Kidney capillary endothelial cell (primary cell): ENCODE measurements around the gene FAM169A.
"Not testable (repeated sequence)": the region's sequence is repeated elsewhere in the genome, so short reads cannot be mapped to it uniquely, and the experiment has no call there.

ENCODE experiments used
- DNase-seq: peaks from one replicate; pipeline ENCODE4 v3.0.0-alpha.2; 2018; ENCODE audit warnings: low spot score

FAM169A gene

GRCh38 chr5:74869414-74869813 is 3.2 kb upstream of the FAM169A start:
- DNase-seq = not testable (repeated sequence)

GRCh38 chr5:74866596-74867162 is 492 bp upstream of the FAM169A start:
- DNase-seq = no peak

GRCh38 chr5:74865256-74865803 is 857 bp downstream of the FAM169A start:
- no peak for DNase-seq

GRCh38 chr5:74864823-74865222 is 1.4 kb downstream of the FAM169A start:
- no peak for DNase-seq

GRCh38 chr5:74863726-74864125 is 2.5 kb downstream of the FAM169A start:
- DNase-seq = no peak

GRCh38 chr5:74862221-74862620 is 4.0 kb downstream of the FAM169A start:
- no peak for DNase-seq

GRCh38 chr5:74856975-74857374 is 9.2 kb downstream of the FAM169A start:
- not testable (repeated sequence) for DNase-seq

- no peak for DNase-seq
These were observed 12.9 kb downstream of the FAM169A start for GRCh38 chr5:74853256-74853655.

GRCh38 chr5:74851684-74852353 is 14.4 kb downstream of the FAM169A start:
- DNase-seq = no peak

- no peak for DNase-seq
These were observed 15.3 kb downstream of the FAM169A start for GRCh38 chr5:74850789-74851425.

- no peak for DNase-seq
These were observed 16.2 kb downstream of the FAM169A start for GRCh38 chr5:74850030-74850429.

GRCh38 chr5:74848553-74849025 is 17.6 kb downstream of the FAM169A start:
- no peak for DNase-seq

- no peak for DNase-seq
These were observed 27.0 kb downstream of the FAM169A start for GRCh38 chr5:74839229-74839628.

- DNase-seq = no peak
These were observed 27.9 kb downstream of the FAM169A start for GRCh38 chr5:74838262-74838661.

GRCh38 chr5:74837115-74837514 is 29.1 kb downstream of the FAM169A start:
- no peak for DNase-seq

- no peak for DNase-seq
These were observed 32.5 kb downstream of the FAM169A start for GRCh38 chr5:74833537-74834266.

- DNase-seq = no peak
These were observed 36.8 kb downstream of the FAM169A start for GRCh38 chr5:74829413-74829812.

GRCh38 chr5:74822288-74822687 is 43.9 kb downstream of the FAM169A start:
- DNase-seq = no peak

- no peak for DNase-seq
These were observed 49.3 kb downstream of the FAM169A start for GRCh38 chr5:74816875-74817274.

GRCh38 chr5:74810915-74811314 is 55.3 kb downstream of the FAM169A start:
- no peak for DNase-seq

GRCh38 chr5:74801941-74802340 is 64.2 kb downstream of the FAM169A start:
- DNase-seq = no peak

- no peak for DNase-seq
These were observed 65.0 kb downstream of the FAM169A start for GRCh38 chr5:74801197-74801596.
